CD4-positive, alpha-beta T cell (primary cell): ENCODE data around the gene IPO7. TPM values are rescaled to one million over a fixed set of nuclear protein-coding genes. Genes with fewer than 3 reads are reported as not detected.
"Not testable (repeated sequence)": the region's sequence is repeated elsewhere in the genome, so short reads cannot be mapped to it uniquely, and the experiment has no call there.

Source experiments
- ATAC-seq: fragments of 200-7000 bp; cut with Tn5 transposase; one replicate; pipeline ENCODE4 v1.10.0; 2022; ENCODE audit warnings: mild to moderate bottlenecking; ENCODE audit not compliant: poor library complexity
- CTCF ChIA-PET: fragments of 350-600 bp; sonication (Branson Sonifier 250); formaldehyde crosslinking; loops from one replicate; lab custom pipeline; 2021; ENCODE audit warnings: antibody characterized with exemption, inconsistent platforms; lab: Charles Lee
- POLR2A ChIA-PET: fragments of 350-600 bp; sonication (Branson Sonifier 250); formaldehyde crosslinking; loops from one replicate; lab custom pipeline; 2021; ENCODE audit warnings: antibody characterized with exemption, inconsistent platforms; lab: Charles Lee
- DNase-seq, 14 experiments: peaks; one replicate each; pipeline ENCODE4 v3.0.0-alpha.2; 2013 to 2020; ENCODE audit warnings: mixed read lengths in 2 of 14
- H3K27ac ChIP-seq, 2 donors: one replicate each; pipeline versions ENCODE4 v1.5.1 to v1.7.0; 2013; ENCODE audit warnings: low read length in 2 of 2, low read depth in 1 of 2, mild to moderate bottlenecking in 1 of 2
- H3K27me3 ChIP-seq, 2 experiments: 1 replicate in 1 of 2; 2 replicates in 1 of 2; pipeline versions ENCODE4 v1.6.1 to v1.7.0; 2013; ENCODE audit warnings: low read length in 2 of 2, control low read depth in 1 of 2, mild to moderate bottlenecking in 1 of 2, moderate library complexity in 1 of 2; ENCODE audit not compliant: insufficient read depth in 2 of 2, control insufficient read depth in 1 of 2
- H3K36me3 ChIP-seq: one replicate; pipeline ENCODE4 v1.6.1; 2013; ENCODE audit warnings: low read length, control low read depth; ENCODE audit not compliant: insufficient read depth
- H3K4me1 ChIP-seq: one replicate; pipeline ENCODE4 v1.6.1; 2013; ENCODE audit warnings: low read length, control low read depth; ENCODE audit not compliant: insufficient read depth
- H3K4me3 ChIP-seq: one replicate; pipeline ENCODE4 v1.5.1; 2013; ENCODE audit warnings: mild to moderate bottlenecking, low read length, moderate library complexity
- H3K9me3 ChIP-seq, 2 experiments: 1 replicate in 1 of 2; 2 replicates in 1 of 2; pipeline versions ENCODE4 v1.6.1 to v1.7.0; 2013; ENCODE audit warnings: low read length in 2 of 2, mild to moderate bottlenecking in 2 of 2, control low read depth in 1 of 2, moderate library complexity in 1 of 2; ENCODE audit not compliant: control insufficient read depth in 1 of 2, insufficient read depth in 1 of 2
- H3K27ac Mint-ChIP-seq: one replicate; pipeline ENCODE4 v1.8.0; 2020; ENCODE audit warnings: mixed read lengths
- H3K27me3 Mint-ChIP-seq: one replicate; pipeline ENCODE4 v1.8.0; 2021; ENCODE audit warnings: mixed read lengths
- H3K36me3 Mint-ChIP-seq: one replicate; pipeline ENCODE4 v1.8.0; 2021; ENCODE audit warnings: low read depth, mixed read lengths
- H3K4me1 Mint-ChIP-seq: one replicate; pipeline ENCODE4 v1.8.0; 2021; ENCODE audit warnings: low read depth, mixed read lengths
- H3K4me3 Mint-ChIP-seq: one replicate; pipeline ENCODE4 v1.8.0; 2020; ENCODE audit warnings: mild to moderate bottlenecking, mixed read lengths
- H3K9me3 Mint-ChIP-seq: one replicate; pipeline ENCODE4 v1.8.0; 2020; ENCODE audit warnings: mixed read lengths
- intact Hi-C, 2 experiments: fragments of 100-400 bp; cut with DNase I in 1 of 2; cut with micrococcal nuclease in 1 of 2; formaldehyde crosslinking; loops; one replicate each; pipeline versions ENCODE4 v1.15.1 to v1.9.0; 2023 to 2025; cut with DNase I, micrococcal nuclease
- total RNA-seq, 174 experiments: library from RNA in 2 of 174; stranded (reverse) in 2 of 174; gene quantifications; one replicate each; pipeline ENCODE4 v1.2.3 and lab custom pipeline; 2021 to 2026
- TF ChIP-seq, protein P1 (sequence below): fragments of 200-600 bp; IDR thresholded peaks from one replicate; pipeline ENCODE4 v1.8.0; 2022; ENCODE audit warnings: antibody characterized with exemption, mild to moderate bottlenecking

Gene IPO7
- total RNA-seq, 2 experiments from 2014 or later = 40.7 to 51.6 TPM

GRCh38 chr11:9347100-9347499 is 37.4 kb upstream of the IPO7 start:
- DNase-seq = peak in 2 of 14 experiments; percentile 4 to 36
- no peak overlapping the region for H3K27ac ChIP-seq
- H3K27me3 Mint-ChIP-seq = no peaks in the 10 kb centered on the region
- H3K27me3 ChIP-seq = no peaks in the 10 kb centered on the region
- TF ChIP-seq, protein P1, sequence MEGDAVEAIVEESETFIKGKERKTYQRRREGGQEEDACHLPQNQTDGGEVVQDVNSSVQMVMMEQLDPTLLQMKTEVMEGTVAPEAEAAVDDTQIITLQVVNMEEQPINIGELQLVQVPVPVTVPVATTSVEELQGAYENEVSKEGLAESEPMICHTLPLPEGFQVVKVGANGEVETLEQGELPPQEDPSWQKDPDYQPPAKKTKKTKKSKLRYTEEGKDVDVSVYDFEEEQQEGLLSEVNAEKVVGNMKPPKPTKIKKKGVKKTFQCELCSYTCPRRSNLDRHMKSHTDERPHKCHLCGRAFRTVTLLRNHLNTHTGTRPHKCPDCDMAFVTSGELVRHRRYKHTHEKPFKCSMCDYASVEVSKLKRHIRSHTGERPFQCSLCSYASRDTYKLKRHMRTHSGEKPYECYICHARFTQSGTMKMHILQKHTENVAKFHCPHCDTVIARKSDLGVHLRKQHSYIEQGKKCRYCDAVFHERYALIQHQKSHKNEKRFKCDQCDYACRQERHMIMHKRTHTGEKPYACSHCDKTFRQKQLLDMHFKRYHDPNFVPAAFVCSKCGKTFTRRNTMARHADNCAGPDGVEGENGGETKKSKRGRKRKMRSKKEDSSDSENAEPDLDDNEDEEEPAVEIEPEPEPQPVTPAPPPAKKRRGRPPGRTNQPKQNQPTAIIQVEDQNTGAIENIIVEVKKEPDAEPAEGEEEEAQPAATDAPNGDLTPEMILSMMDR = no peak
- no peak overlapping the region for H3K4me3 Mint-ChIP-seq
- H3K4me1 ChIP-seq = peaks cover 13% of the 10 kb centered on the region
- H3K4me3 ChIP-seq = no peak overlapping the region
- no peak overlapping the region for H3K27ac Mint-ChIP-seq
- peaks cover 30% of the 10 kb centered on the region for H3K4me1 Mint-ChIP-seq
- no peaks in the 10 kb centered on the region for H3K9me3 Mint-ChIP-seq
- ATAC-seq = peak; percentile 55
- ChIA-PET CTCF (interaction anchor here (0.5 to 1.2 kb wide), 2 partner anchors 8 to 36 kb away, joined by 3 to 5 read pairs; no protein-coding TSS in a partner anchor), POLR2A (interaction anchor here (0.7 kb wide), 2 partner anchors 16 to 64 kb away, joined by 3 to 5 read pairs; no protein-coding TSS in a partner anchor)
- no peaks in the 10 kb centered on the region for H3K36me3 Mint-ChIP-seq
- no peaks in the 10 kb centered on the region for H3K9me3 ChIP-seq
- intact Hi-C loops = no loop called here
- no peaks in the 10 kb centered on the region for H3K36me3 ChIP-seq

GRCh38 chr11:9347779-9348178 is 36.7 kb upstream of the IPO7 start:
- ATAC-seq, H3K4me3 ChIP-seq, H3K27ac Mint-ChIP-seq, H3K27me3 Mint-ChIP-seq, H3K36me3 Mint-ChIP-seq, H3K9me3 Mint-ChIP-seq, H3K27ac ChIP-seq, DNase-seq, H3K4me3 Mint-ChIP-seq, H3K36me3 ChIP-seq, H3K9me3 ChIP-seq, intact Hi-C loops, H3K27me3 ChIP-seq: not testable (repeated sequence)
- H3K4me1 Mint-ChIP-seq = peaks cover 30% of the 10 kb centered on the region
- ChIA-PET POLR2A (interaction anchor here (0.7 kb wide), 1 partner anchor 65 kb away, joined by 5 read pairs; no protein-coding TSS in a partner anchor), CTCF (interaction anchor here (0.6 to 1.2 kb wide), 2 partner anchors 8 to 36 kb away, joined by 4 to 5 read pairs; no protein-coding TSS in a partner anchor)
- peaks cover 13% of the 10 kb centered on the region for H3K4me1 ChIP-seq

DNA sequence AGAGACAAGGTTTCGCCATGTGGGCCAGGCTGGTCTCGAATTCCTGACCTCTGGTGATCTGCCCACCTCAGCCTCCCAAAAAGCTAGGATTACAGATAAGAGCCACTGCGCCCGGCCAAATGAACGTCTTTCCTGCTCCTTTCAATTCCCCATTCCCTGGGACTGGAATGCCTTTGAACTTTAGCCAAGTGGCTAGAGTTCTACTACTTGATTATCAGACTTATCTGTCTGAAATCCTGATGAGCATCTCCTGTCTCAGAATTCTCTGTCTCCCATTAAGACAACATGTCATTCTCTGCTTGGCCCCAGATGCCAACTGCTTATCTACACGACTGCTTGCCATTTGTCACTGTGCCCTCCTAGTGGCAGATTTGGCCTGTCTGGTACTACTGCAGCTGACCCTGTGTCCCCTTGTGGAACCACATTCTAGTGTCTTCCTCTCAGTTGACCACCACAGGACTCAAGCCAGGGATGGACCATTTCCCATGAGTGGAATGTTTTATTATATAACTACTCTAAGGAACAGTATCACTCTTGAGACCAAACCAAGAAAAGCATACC is 33.1 kb upstream of the IPO7 start:
- H3K4me1 Mint-ChIP-seq = peaks cover 19% of the 10 kb centered on the region
- Histone ChIP-seq H3K27ac (no peak overlapping the region), H3K4me3 (no peak overlapping the region), H3K9me3 (no peaks in the 10 kb centered on the region), H3K27me3 (no peaks in the 10 kb centered on the region), H3K36me3 (no peaks in the 10 kb centered on the region), H3K4me1 (peaks cover 7% of the 10 kb centered on the region)
- H3K27me3 Mint-ChIP-seq = no peaks in the 10 kb centered on the region
- ChIA-PET POLR2A (no interaction called here), CTCF (no interaction called here)
- no peak for DNase-seq
- intact Hi-C loops = no loop called here
- no peaks in the 10 kb centered on the region for H3K9me3 Mint-ChIP-seq
- no peak overlapping the region for H3K27ac Mint-ChIP-seq
- no peaks in the 10 kb centered on the region for H3K36me3 Mint-ChIP-seq
- TF ChIP-seq, protein P1 = no peak
- ATAC-seq = no peak
- no peak overlapping the region for H3K4me3 Mint-ChIP-seq

- Mint-ChIP-seq H3K4me3 (no peak overlapping the region), H3K36me3 (no peaks in the 10 kb centered on the region), H3K27me3 (no peaks in the 10 kb centered on the region), H3K27ac (no peak overlapping the region), H3K9me3 (no peaks in the 10 kb centered on the region), H3K4me1 (no peaks in the 10 kb centered on the region)
- H3K36me3 ChIP-seq = no peaks in the 10 kb centered on the region
- intact Hi-C loops = no loop called here
- no peaks in the 10 kb centered on the region for H3K4me1 ChIP-seq
- CTCF ChIA-PET = no interaction called here
- no peaks in the 10 kb centered on the region for H3K27me3 ChIP-seq
- H3K9me3 ChIP-seq = no peaks in the 10 kb centered on the region
- no peak overlapping the region for H3K27ac ChIP-seq
- TF ChIP-seq, protein P1 = no peak
- DNase-seq (no peak), ATAC-seq (no peak)
- H3K4me3 ChIP-seq = no peak overlapping the region
- POLR2A ChIA-PET = no interaction called here
These were observed 27.4 kb upstream of the IPO7 start for GRCh38 chr11:9357041-9357440.

- H3K36me3 Mint-ChIP-seq, H3K27me3 ChIP-seq, H3K27ac ChIP-seq, H3K4me3 ChIP-seq, H3K27me3 Mint-ChIP-seq, H3K4me3 Mint-ChIP-seq, H3K9me3 Mint-ChIP-seq, H3K27ac Mint-ChIP-seq, DNase-seq, CTCF ChIA-PET, H3K9me3 ChIP-seq, H3K36me3 ChIP-seq, ATAC-seq, POLR2A ChIA-PET: not testable (repeated sequence)
- H3K4me1 Mint-ChIP-seq = peaks cover 16% of the 10 kb centered on the region
- peaks cover 17% of the 10 kb centered on the region for H3K4me1 ChIP-seq
- intact Hi-C loops = loop anchor here (5.0 kb wide), 2 partner anchors 44 to 49 kb away; partner anchors contain the start of gene TMEM41B (in 1 of the 2)
These were observed 23.4 kb upstream of the IPO7 start for GRCh38 chr11:9360862-9361622.
